ENCODE measurements around the gene SLC39A11. TPM values are rescaled to one million over a fixed set of nuclear protein-coding genes. Genes with fewer than 3 reads are reported as not detected.

The SLC39A11 gene
- total RNA-seq, 1 experiment from 2014 or later, result 18.6 TPM

GRCh38 chr17:72609501-72609900 lies 483.0 kb downstream of the SLC39A11 start:
- H3K36me3 ChIP-seq (ENCODE audit: insufficient read depth, low read length, poor library complexity, severe bottlenecking), result no peaks in the 10 kb centered on the region
- H3K4me3 ChIP-seq (ENCODE audit: low read depth, low read length, poor library complexity, severe bottlenecking), result no peak overlapping the region
- H3K4me1 ChIP-seq (ENCODE audit: insufficient read depth, low read length, poor library complexity, severe bottlenecking), result no peaks in the 10 kb centered on the region
- TF ChIP-seq EZH2 (IDR thresholded peaks at IDR 0.05; ENCODE audit: borderline replicate concordance, low read depth, low read length, poor library complexity, severe bottlenecking), result no peak
- TF ChIP-seq, protein P1, sequence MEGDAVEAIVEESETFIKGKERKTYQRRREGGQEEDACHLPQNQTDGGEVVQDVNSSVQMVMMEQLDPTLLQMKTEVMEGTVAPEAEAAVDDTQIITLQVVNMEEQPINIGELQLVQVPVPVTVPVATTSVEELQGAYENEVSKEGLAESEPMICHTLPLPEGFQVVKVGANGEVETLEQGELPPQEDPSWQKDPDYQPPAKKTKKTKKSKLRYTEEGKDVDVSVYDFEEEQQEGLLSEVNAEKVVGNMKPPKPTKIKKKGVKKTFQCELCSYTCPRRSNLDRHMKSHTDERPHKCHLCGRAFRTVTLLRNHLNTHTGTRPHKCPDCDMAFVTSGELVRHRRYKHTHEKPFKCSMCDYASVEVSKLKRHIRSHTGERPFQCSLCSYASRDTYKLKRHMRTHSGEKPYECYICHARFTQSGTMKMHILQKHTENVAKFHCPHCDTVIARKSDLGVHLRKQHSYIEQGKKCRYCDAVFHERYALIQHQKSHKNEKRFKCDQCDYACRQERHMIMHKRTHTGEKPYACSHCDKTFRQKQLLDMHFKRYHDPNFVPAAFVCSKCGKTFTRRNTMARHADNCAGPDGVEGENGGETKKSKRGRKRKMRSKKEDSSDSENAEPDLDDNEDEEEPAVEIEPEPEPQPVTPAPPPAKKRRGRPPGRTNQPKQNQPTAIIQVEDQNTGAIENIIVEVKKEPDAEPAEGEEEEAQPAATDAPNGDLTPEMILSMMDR (conservative IDR thresholded peaks at IDR 0.05; ENCODE audit: low read depth, low read length), result no peak
- no peak overlapping the region for H3K27ac ChIP-seq (ENCODE audit: low read depth, low read length, poor library complexity, severe bottlenecking)
- no peaks in the 10 kb centered on the region for H3K9me3 ChIP-seq (ENCODE audit: low read depth, low read length, poor library complexity, severe bottlenecking)
- no TSS peak for BruUV-seq (replicated peaks)
- intact Hi-C loops (cut with micrococcal nuclease; ENCODE audit: unreplicated experiment), result no loop called here
- CTCF ChIA-PET, result no interaction called here
- POLR2A ChIA-PET (ENCODE audit: low non-redundant PET), result no interaction called here
- no peaks in the 10 kb centered on the region for H3K27me3 ChIP-seq (replicated peaks; ENCODE audit: insufficient read depth, low read depth, low read length, poor library complexity)
- no peak for DNase-seq (ENCODE audit: low spot score)

DNA sequence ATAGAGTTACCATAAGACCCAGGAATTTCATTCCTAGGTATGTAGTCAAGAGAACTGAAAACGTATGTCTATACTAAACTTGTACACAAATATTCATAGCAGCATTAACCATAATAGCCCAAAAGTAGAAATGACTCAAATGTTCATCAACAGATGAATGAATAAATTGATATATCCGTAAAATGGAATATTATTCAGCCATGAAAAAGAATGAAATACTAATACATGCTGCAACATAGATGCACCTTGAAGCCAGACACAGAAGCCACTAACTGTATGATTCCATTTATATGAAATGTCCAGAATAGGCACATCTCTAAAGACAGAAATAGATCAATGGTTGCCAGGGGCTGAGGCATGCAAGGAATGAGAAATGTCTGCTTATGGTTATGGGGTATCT lies 484.1 kb downstream of the SLC39A11 start:
- ChIA-PET CTCF (no interaction called here), POLR2A (ENCODE audit: low non-redundant PET) (no interaction called here)
- Histone ChIP-seq H3K27me3 (replicated peaks; ENCODE audit: insufficient read depth, low read depth, low read length, poor library complexity) (no peaks in the 10 kb centered on the region), H3K4me3 (ENCODE audit: low read depth, low read length, poor library complexity, severe bottlenecking) (no peak overlapping the region), H3K4me1 (ENCODE audit: insufficient read depth, low read length, poor library complexity, severe bottlenecking) (no peaks in the 10 kb centered on the region), H3K36me3 (ENCODE audit: insufficient read depth, low read length, poor library complexity, severe bottlenecking) (no peaks in the 10 kb centered on the region), H3K27ac (ENCODE audit: low read depth, low read length, poor library complexity, severe bottlenecking) (no peak overlapping the region), H3K9me3 (ENCODE audit: low read depth, low read length, poor library complexity, severe bottlenecking) (no peaks in the 10 kb centered on the region)
- intact Hi-C loops (cut with micrococcal nuclease; ENCODE audit: unreplicated experiment), result no loop called here
- no peak for DNase-seq (ENCODE audit: low spot score)
- TF ChIP-seq, protein P1 (conservative IDR thresholded peaks at IDR 0.05; ENCODE audit: low read depth, low read length), result no peak
- no peak for TF ChIP-seq EZH2 (IDR thresholded peaks at IDR 0.05; ENCODE audit: borderline replicate concordance, low read depth, low read length, poor library complexity, severe bottlenecking)
- BruUV-seq (replicated peaks), result no TSS peak

- ChIA-PET POLR2A (ENCODE audit: low non-redundant PET) (no interaction called here), CTCF (no interaction called here)
- no peaks in the 10 kb centered on the region for H3K27me3 ChIP-seq (replicated peaks; ENCODE audit: insufficient read depth, low read depth, low read length, poor library complexity)
- BruUV-seq (replicated peaks), result no TSS peak
- no peaks in the 10 kb centered on the region for H3K4me1 ChIP-seq (ENCODE audit: insufficient read depth, low read length, poor library complexity, severe bottlenecking)
- intact Hi-C loops (cut with micrococcal nuclease; ENCODE audit: unreplicated experiment), result no loop called here
- no peak for DNase-seq (ENCODE audit: low spot score)
- no peak overlapping the region for H3K4me3 ChIP-seq (ENCODE audit: low read depth, low read length, poor library complexity, severe bottlenecking)
- TF ChIP-seq, protein P1 (conservative IDR thresholded peaks at IDR 0.05; ENCODE audit: low read depth, low read length), result no peak
- no peak for TF ChIP-seq EZH2 (IDR thresholded peaks at IDR 0.05; ENCODE audit: borderline replicate concordance, low read depth, low read length, poor library complexity, severe bottlenecking)
- no peaks in the 10 kb centered on the region for H3K36me3 ChIP-seq (ENCODE audit: insufficient read depth, low read length, poor library complexity, severe bottlenecking)
- no peaks in the 10 kb centered on the region for H3K9me3 ChIP-seq (ENCODE audit: low read depth, low read length, poor library complexity, severe bottlenecking)
- H3K27ac ChIP-seq (ENCODE audit: low read depth, low read length, poor library complexity, severe bottlenecking), result no peak overlapping the region
These were observed 485.8 kb downstream of the SLC39A11 start for GRCh38 chr17:72606656-72607055.
